Ishikawa (cell line): ENCODE results near the gene ZBTB46.

Experiments
- CEBPB ChIP-seq: IDR thresholded peaks from 2 replicates; pipeline ENCODE4 v1.6.1; 2012
- CREB1 ChIP-seq: IDR thresholded peaks from 2 replicates; pipeline ENCODE4 v1.6.1; 2012; ENCODE audit warnings: low read depth
- EGR1 ChIP-seq: IDR thresholded peaks from 2 replicates; pipeline ENCODE4 v1.6.1; 2012
- EP300 ChIP-seq: IDR thresholded peaks from 2 replicates; pipeline ENCODE4 v1.6.1; 2012; ENCODE audit warnings: borderline replicate concordance
- FOXM1 ChIP-seq: IDR thresholded peaks from 2 replicates; pipeline ENCODE4 v1.6.1; 2012; ENCODE audit warnings: low read depth, borderline replicate concordance
- NFIC ChIP-seq: IDR thresholded peaks from 2 replicates; pipeline ENCODE4 v1.6.1; 2012
- RAD21 ChIP-seq: IDR thresholded peaks from 2 replicates; pipeline ENCODE4 v1.6.1; 2012; ENCODE audit warnings: low read depth
- TAF1 ChIP-seq: IDR thresholded peaks from 2 replicates; pipeline ENCODE4 v1.6.1; 2012; ENCODE audit warnings: low read depth, mild to moderate bottlenecking
- TCF12 ChIP-seq: IDR thresholded peaks from 2 replicates; pipeline ENCODE4 v1.6.1; 2012; ENCODE audit warnings: low read depth
- TEAD4 ChIP-seq: IDR thresholded peaks from 2 replicates; pipeline ENCODE4 v1.6.1; 2012
- YY1 ChIP-seq: IDR thresholded peaks from 2 replicates; pipeline ENCODE4 v1.6.1; 2012; ENCODE audit warnings: low read depth
- ZBTB7A ChIP-seq: IDR thresholded peaks from 2 replicates; pipeline ENCODE4 v1.6.1; 2012; ENCODE audit warnings: low read depth
- TF ChIP-seq, protein P1 (sequence below): IDR thresholded peaks from 2 replicates; pipeline ENCODE4 v1.6.1; 2012
- TF ChIP-seq, protein P2 (sequence below): IDR thresholded peaks from 2 replicates; pipeline ENCODE4 v1.6.1; 2012
- TF ChIP-seq, protein P3 (sequence below): IDR thresholded peaks from 2 replicates; pipeline ENCODE4 v1.6.1; 2012; ENCODE audit warnings: low read depth, mild to moderate bottlenecking

The ZBTB46 gene

DNA sequence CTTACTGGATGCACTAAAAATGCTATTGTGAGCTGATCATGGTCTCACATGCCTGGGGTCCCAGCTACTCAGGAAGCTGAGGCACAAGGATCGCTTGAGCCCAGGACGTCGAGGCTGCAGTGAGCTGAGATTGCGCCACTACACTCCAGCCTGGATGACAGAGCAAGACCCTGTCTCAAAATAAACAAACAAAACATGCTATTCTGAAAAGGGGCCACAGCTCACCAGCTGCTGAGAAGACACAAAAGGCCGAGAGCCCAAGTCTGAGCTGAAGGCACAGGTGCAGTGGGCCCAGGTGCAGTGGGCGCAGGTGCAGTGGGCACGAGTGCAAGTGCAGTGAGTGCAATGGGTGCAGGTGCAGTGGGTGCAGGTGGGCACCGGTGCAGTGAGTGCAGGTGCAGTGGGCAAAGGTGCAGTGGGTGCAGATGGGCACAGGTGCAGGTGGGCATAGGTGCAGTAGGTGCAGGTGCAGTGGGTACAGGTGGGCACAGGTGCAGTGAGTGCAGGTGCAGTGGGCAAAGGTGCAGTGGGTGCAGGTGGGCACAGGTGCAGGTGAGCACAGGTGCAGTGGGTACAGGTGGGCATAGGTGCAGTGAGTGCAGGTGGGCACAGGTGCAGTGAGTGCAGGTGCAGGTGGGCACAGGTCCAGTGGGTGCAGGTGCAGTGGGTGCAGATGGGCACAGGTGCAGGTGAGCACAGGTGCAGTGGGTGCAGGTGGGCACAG lies 16.0 kb downstream of the ZBTB46 start:
- TF ChIP-seq TAF1 (no peak), EP300 (no peak), CEBPB (no peak), RAD21 (no peak), CREB1 (no peak), TCF12 (no peak), NFIC (no peak), ZBTB7A (no peak), TEAD4 (no peak)
- TF ChIP-seq, protein P1, sequence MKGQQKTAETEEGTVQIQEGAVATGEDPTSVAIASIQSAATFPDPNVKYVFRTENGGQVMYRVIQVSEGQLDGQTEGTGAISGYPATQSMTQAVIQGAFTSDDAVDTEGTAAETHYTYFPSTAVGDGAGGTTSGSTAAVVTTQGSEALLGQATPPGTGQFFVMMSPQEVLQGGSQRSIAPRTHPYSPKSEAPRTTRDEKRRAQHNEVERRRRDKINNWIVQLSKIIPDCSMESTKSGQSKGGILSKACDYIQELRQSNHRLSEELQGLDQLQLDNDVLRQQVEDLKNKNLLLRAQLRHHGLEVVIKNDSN = no peak

DNA sequence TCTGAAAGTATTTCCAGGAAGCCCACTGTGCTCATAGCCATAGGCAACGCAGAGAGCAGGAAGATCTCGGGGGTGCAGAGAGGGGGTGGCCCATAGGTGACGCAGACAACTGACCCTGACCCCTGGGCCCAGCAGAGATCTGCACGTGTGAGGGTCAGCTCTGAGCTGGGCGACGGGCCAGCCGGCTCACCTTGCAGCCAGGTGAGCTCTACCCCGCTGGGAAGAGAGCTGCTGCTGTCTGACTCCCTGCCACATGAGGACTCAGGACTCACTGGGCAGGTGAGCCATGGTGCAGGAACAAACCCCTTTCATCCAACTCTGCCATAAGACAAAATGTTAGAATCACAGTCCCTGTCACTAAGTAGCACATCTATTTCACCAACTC lies 19.6 kb downstream of the ZBTB46 start:
- TF ChIP-seq NFIC (no peak), RAD21 (no peak), YY1 (no peak), EGR1 (no peak), TAF1 (no peak), TCF12 (no peak), EP300 (no peak)

DNA sequence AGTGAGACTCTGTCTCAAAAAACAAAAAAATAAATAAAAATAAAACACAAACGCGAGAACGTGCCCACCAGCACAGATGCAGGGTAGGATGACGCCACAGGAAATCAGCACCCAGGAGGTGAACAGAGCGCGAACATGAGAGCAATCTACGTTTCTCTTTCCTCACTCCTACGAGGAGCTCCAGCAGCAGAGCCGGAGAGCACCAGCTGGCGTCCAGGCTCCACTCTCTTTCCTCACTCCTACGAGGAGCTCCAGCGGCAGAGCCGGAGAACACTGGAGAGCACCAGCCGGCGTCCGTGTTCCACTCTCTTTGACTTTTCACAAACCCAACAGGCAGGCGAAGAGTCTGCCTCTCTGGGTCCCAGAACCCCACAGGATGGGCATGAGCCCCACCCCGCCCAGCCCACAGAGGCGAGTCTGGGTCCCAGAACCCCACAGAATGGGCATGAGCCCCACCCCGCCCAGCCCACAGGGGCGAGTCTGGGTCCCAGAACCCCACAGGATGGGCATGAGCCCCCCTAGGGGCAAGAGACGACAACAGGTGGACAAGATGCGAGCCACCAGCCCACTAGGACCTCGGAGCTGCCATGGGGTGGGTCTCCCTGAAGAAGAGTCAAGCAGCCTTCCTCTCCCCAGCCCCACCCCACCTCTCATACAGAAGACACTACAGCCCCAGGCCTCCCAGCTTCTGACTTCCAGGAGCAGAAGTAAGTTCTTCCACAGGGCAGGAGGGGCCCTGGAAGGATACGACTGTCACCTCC lies 20.2 kb downstream of the ZBTB46 start:
- TF ChIP-seq EP300 (no peak), FOXM1 (no peak), ZBTB7A (no peak), CEBPB (no peak), TCF12 (no peak), RAD21 (no peak), TAF1 (no peak), YY1 (no peak), NFIC (no peak), CREB1 (no peak), TEAD4 (no peak), EGR1 (no peak)
- TF ChIP-seq, protein P2, sequence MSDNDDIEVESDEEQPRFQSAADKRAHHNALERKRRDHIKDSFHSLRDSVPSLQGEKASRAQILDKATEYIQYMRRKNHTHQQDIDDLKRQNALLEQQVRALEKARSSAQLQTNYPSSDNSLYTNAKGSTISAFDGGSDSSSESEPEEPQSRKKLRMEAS = no peak
- TF ChIP-seq, protein P3, sequence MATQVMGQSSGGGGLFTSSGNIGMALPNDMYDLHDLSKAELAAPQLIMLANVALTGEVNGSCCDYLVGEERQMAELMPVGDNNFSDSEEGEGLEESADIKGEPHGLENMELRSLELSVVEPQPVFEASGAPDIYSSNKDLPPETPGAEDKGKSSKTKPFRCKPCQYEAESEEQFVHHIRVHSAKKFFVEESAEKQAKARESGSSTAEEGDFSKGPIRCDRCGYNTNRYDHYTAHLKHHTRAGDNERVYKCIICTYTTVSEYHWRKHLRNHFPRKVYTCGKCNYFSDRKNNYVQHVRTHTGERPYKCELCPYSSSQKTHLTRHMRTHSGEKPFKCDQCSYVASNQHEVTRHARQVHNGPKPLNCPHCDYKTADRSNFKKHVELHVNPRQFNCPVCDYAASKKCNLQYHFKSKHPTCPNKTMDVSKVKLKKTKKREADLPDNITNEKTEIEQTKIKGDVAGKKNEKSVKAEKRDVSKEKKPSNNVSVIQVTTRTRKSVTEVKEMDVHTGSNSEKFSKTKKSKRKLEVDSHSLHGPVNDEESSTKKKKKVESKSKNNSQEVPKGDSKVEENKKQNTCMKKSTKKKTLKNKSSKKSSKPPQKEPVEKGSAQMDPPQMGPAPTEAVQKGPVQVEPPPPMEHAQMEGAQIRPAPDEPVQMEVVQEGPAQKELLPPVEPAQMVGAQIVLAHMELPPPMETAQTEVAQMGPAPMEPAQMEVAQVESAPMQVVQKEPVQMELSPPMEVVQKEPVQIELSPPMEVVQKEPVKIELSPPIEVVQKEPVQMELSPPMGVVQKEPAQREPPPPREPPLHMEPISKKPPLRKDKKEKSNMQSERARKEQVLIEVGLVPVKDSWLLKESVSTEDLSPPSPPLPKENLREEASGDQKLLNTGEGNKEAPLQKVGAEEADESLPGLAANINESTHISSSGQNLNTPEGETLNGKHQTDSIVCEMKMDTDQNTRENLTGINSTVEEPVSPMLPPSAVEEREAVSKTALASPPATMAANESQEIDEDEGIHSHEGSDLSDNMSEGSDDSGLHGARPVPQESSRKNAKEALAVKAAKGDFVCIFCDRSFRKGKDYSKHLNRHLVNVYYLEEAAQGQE = no peak
- TF ChIP-seq, protein P1 = no peak

DNA sequence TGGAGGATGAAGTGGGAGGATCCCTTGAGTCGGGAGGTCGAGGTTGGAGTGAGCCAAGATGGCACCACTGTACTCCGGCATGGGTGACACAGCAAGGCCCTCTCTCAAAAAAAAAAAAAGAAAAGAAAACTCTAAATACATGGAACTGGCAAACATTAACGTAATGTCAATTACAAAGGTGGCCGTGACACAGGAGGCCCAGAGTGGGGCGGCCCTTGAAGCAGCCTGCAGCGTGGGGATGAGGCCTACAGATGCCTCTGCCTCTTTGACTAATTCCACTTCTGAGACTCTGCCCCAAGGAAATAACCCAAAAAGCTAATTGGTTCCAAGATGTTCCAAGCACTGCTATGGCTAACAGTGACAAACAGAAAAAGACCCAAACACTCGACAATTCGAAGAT lies 21.2 kb downstream of the ZBTB46 start:
- TF ChIP-seq TAF1 (no peak), ZBTB7A (no peak), YY1 (no peak), RAD21 (no peak), NFIC (no peak), EGR1 (no peak), TCF12 (no peak), FOXM1 (no peak), CREB1 (no peak), CEBPB (no peak), EP300 (no peak), TEAD4 (no peak)
- TF ChIP-seq, protein P1 = no peak
- TF ChIP-seq, protein P2 = no peak
- TF ChIP-seq, protein P3 = no peak

DNA sequence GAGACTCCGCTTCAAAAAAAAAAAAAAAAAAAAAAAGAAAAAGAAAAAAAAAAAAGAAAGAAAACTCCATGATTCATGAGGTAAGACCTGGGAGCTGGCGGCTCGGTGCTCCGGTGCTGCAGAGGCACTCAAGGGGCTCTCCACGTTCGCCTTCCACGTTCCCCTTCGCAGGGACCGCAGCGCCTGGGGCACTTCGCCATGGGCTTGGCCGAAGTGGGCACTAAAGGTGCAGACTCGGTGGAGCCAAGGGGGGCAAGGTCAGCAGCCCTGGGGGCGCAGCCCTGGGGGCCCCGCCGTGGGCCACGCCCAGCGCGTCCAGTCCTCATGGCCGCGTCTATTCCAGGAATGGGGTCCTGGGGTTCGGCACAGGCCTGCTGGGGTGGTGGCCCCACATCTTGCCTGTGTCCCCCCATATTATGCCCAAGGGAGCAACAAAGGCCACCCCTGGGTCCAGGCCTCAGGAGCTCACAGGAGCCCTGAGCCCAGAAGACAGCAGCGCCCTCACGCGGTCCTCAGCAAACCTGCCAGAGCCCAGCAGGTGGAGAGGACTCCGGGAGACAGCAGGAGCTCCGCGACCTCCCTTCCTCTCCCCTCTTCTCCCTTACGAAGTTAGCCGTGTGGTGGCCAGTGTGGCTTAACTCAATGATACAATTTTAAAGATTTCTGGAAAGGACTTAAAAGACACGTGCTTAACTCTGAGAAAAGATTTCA lies 21.9 kb downstream of the ZBTB46 start:
- TF ChIP-seq EGR1 (no peak), RAD21 (no peak), TCF12 (no peak), EP300 (no peak), CREB1 (no peak), TAF1 (no peak)
- TF ChIP-seq, protein P1 = no peak
- TF ChIP-seq, protein P2 = no peak
- TF ChIP-seq, protein P3 = no peak
